Measurements from ENCODE around the gene TUBB4A. TPM values are rescaled to one million over a fixed set of nuclear protein-coding genes. Genes with fewer than 3 reads are reported as not detected.

TUBB4A gene
- total and polyA plus RNA-seq, 10 of the 15 experiments (the other 5 are each of a cell fraction or from before 2014, with no cell fraction given): 0.29 to 22.4 (median 3.8) TPM

GRCh38 chr19:6478815-6479214, 23.3 kb downstream of the TUBB4A start (continued):
- TF ChIP-seq SP1 (IDR thresholded peaks at IDR 0.05; ENCODE audit: low read depth, low read length): no peak

GRCh38 chr19:6476896-6477431, 25.1 kb downstream of the TUBB4A start:
- Histone ChIP-seq H3K4me2 (ENCODE audit: control insufficient read depth, insufficient read depth) (no peak overlapping the region), H2AFZ (ENCODE audit: control insufficient read depth, low read depth, low read length) (no peak overlapping the region), H3K27me3 (replicated peaks in 1 of 2; ENCODE audit: control insufficient read depth in 2 of 2, insufficient read depth in 2 of 2, low read length in 1 of 2) (no peaks in the 10 kb centered on the region), H4K20me1 (ENCODE audit: control insufficient read depth, insufficient read depth) (no peaks in the 10 kb centered on the region), H3K27ac (ENCODE audit: control insufficient read depth, insufficient read depth) (no peak overlapping the region), H3K9me3 (replicated peaks; ENCODE audit: control insufficient read depth, insufficient read depth, low read length) (no peaks in the 10 kb centered on the region; the same call in 2 of the 3 replicates), H3K4me1 (ENCODE audit: control insufficient read depth, insufficient read depth, low read length) (peaks cover 6% of the 10 kb centered on the region; the same call in 1 of the 2 replicates), H3K79me2 (ENCODE audit: control insufficient read depth, insufficient read depth, low read length) (peaks cover 14% of the 10 kb centered on the region), H3K4me3 (no peak overlapping the region), H3K36me3 (ENCODE audit: control insufficient read depth in 2 of 2, insufficient read depth in 2 of 2, low read length in 1 of 2) (peaks cover 8 to 17% of the 10 kb centered on the region in 2 experiments; a peak in 3 of 4 replicates), H3K9ac (ENCODE audit: control insufficient read depth, insufficient read depth, low read length) (no peak overlapping the region)
- in situ Hi-C loops (cut with MboI): no loop called here
- ChIA-PET CTCF (no interaction called here), RAD21 (ENCODE audit: unreplicated experiment) (no interaction called here), POLR2A (interaction anchor here (0.6 to 1.4 kb wide), 3 partner anchors 52 to 416 kb away, joined by 3 to 4 read pairs (median 3); partner anchors contain the start of gene KHSRP), SMC1A (ENCODE audit: uncharacterized antibody, unreplicated experiment) (no interaction called here)
- 100% methylated on average over 25 of the region's 29 CpGs for WGBS (ENCODE audit: insufficient coverage, insufficient replicate concordance, low lambda C conversion rate, missing lambda C conversion rate)
- intact Hi-C loops (cut with micrococcal nuclease; ENCODE audit: unreplicated experiment): no loop called here
- no TSS peak for BruUV-seq (replicated peaks)
- FAIRE-seq (no peak), ATAC-seq (no peak), DNase-seq (ENCODE audit: low read depth, low spot score) (no peak)
- TF ChIP-seq ZNF24 (IDR thresholded peaks at IDR 0.05): no peak
- no peak for TF ChIP-seq BCLAF1 (IDR thresholded peaks at IDR 0.05)
- no peak for TF ChIP-seq NFYA (IDR thresholded peaks at IDR 0.05; ENCODE audit: borderline replicate concordance, low read depth, low read length)
- TF ChIP-seq DPF2 (IDR thresholded peaks at IDR 0.05): no peak
- TF ChIP-seq PBX3 (IDR thresholded peaks at IDR 0.05; ENCODE audit: insufficient replicate concordance, low read depth, low read length): no peak
- TF ChIP-seq RAD51 (IDR thresholded peaks at IDR 0.05): no peak
- TF ChIP-seq MTA2 (IDR thresholded peaks at IDR 0.05; ENCODE audit: low read depth): no peak
- no peak for TF ChIP-seq NBN (IDR thresholded peaks at IDR 0.05)
- TF ChIP-seq BHLHE40 (IDR thresholded peaks at IDR 0.05; ENCODE audit: borderline replicate concordance in 1 of 2, low read depth in 2 of 2, low read length in 1 of 2): no peak
- no peak for TF ChIP-seq IRF3 (IDR thresholded peaks at IDR 0.05)
- no peak for TF ChIP-seq STAT3 (IDR thresholded peaks at IDR 0.05; ENCODE audit: low read depth, low read length)
- TF ChIP-seq HCFC1 (IDR thresholded peaks at IDR 0.05; ENCODE audit: low read length): no peak
- no peak for TF ChIP-seq IKZF1 (conservative IDR thresholded peaks at IDR 0.05)
- TF ChIP-seq SPI1 (IDR thresholded peaks at IDR 0.05; ENCODE audit: borderline replicate concordance, insufficient read depth, low read depth, low read length): no peak
- TF ChIP-seq NFIC (IDR thresholded peaks at IDR 0.05; ENCODE audit: low read depth, low read length): no peak
- TF ChIP-seq RB1 (IDR thresholded peaks at IDR 0.05; ENCODE audit: borderline replicate concordance): no peak
- TF ChIP-seq RELB (IDR thresholded peaks at IDR 0.05; ENCODE audit: low read depth): no peak

Data from GM12878 (cell line).